Ovary (tissue), 9 donors: ENCODE measurements around the gene ABCG1. TPM values are rescaled to one million over a fixed set of nuclear protein-coding genes. Genes with fewer than 3 reads are reported as not detected.

ENCODE experiments used
- DNase-seq, 5 donors: peaks; one replicate each; pipeline ENCODE4 v3.0.0-alpha.2; 2019 to 2020
- H3K27ac ChIP-seq, 2 donors: fragments of 200-600 bp; one replicate each; pipeline versions ENCODE4 v1.5.1 to v1.8.0; 2019 to 2022
- H3K27me3 ChIP-seq: fragments of 200-600 bp; one replicate; pipeline ENCODE4 v1.8.0; 2022
- H3K36me3 ChIP-seq: fragments of 200-600 bp; sonication (generic); one replicate; pipeline ENCODE4 v1.5.1; 2019
- H3K4me1 ChIP-seq: one replicate; pipeline ENCODE4 v1.8.1; 2013; ENCODE audit warnings: mild to moderate bottlenecking, moderate library complexity; ENCODE audit not compliant: insufficient read depth
- H3K4me3 ChIP-seq: fragments of 200-600 bp; sonication (generic); one replicate; pipeline ENCODE4 v1.5.1; 2017
- H3K9me3 ChIP-seq, 2 donors: fragments of 200-600 bp in 1 of 2; sonication (generic) in 1 of 2; one replicate each; pipeline versions ENCODE4 v1.5.1 to v1.8.1; 2013 to 2019; ENCODE audit warnings: mild to moderate bottlenecking in 1 of 2, moderate library complexity in 1 of 2
- EP300 ChIP-seq: sonication (generic); formaldehyde crosslinking; IDR thresholded peaks from one replicate; pipeline ENCODE4 v1.6.1; 2017; ENCODE audit warnings: antibody characterized with exemption
- POLR2A ChIP-seq: fragments of 450-650 bp; IDR thresholded peaks from one replicate; pipeline ENCODE4 v1.6.1; 2017; ENCODE audit warnings: antibody characterized with exemption, mild to moderate bottlenecking, moderate library complexity
- WGBS, 3 donors: extraction: QIAGEN DNeasy Blood & Tissue Kit in 1 of 3; methylation state at CpG; one replicate each; pipeline versions ENCODE4 v1.1.5 to v1.1.7; 2013 to 2017; 5-methylcytosine and 5-hydroxymethylcytosine counted together
- intact Hi-C, 4 donors: fragments of 100-400 bp; cut with DNase I; formaldehyde crosslinking; loops; one replicate each; pipeline versions ENCODE4 v1.11.0 to v1.15.1; 2022 to 2023
- polyA plus RNA-seq, 2 donors: library from polyadenylated mRNA; stranded (reverse); fragments of 200-250 nt in 1 of 2; fragments of 350-450 nt in 1 of 2; fragmentation: Illumina TruSeq in 1 of 2; extraction: RNeasy Lipid Tissue Mini Kit (QIAGEN cat#74804) in 1 of 2; gene quantifications; one replicate each; pipeline ENCODE4 v1.2.3, GENCODE V29; 2013 to 2014
- total RNA-seq, 7 donors: library from RNA; depleted of rRNA in 2 of 7; stranded (reverse); fragments of >200 nt in 2 of 7; fragmentation: NEBNext Ultra II Directional in 3 of 7; extraction: Animal tissue kit (Norgen Biotek cat#: 25700) in 3 of 7; gene quantifications; one replicate each; pipeline versions ENCODE4 v1.1.0 to v1.2.4, GENCODE V29; 2016 to 2023
- TF ChIP-seq, protein P1 (sequence below), 3 donors: fragments of 450-650 bp in 2 of 3; fragments of 200-600 bp in 1 of 3; IDR thresholded peaks; one replicate each; pipeline versions ENCODE4 v1.5.1 to v1.8.0; 2016 to 2022; ENCODE audit warnings: antibody characterized with exemption in 3 of 3, mild to moderate bottlenecking in 1 of 3
- donor health status: DM: no; HTN: no; CAD: no; lungs with moderate emphysema.
- donor health status: DM: no; HTN: no; CAD: no.
- donor health status: Bipolar disorder and iron deficiency.
- donor health status: DM: yes; HTN: yes; CAD: no.
- donor health status: DM: no; HTN: no; CAD: no.
- donor health status: DM: yes; HTN: yes; CAD: no.

ABCG1 gene
- total and polyA plus RNA-seq, 9 donors, result 4.3 to 14.9 (median 5.8) TPM

DNA sequence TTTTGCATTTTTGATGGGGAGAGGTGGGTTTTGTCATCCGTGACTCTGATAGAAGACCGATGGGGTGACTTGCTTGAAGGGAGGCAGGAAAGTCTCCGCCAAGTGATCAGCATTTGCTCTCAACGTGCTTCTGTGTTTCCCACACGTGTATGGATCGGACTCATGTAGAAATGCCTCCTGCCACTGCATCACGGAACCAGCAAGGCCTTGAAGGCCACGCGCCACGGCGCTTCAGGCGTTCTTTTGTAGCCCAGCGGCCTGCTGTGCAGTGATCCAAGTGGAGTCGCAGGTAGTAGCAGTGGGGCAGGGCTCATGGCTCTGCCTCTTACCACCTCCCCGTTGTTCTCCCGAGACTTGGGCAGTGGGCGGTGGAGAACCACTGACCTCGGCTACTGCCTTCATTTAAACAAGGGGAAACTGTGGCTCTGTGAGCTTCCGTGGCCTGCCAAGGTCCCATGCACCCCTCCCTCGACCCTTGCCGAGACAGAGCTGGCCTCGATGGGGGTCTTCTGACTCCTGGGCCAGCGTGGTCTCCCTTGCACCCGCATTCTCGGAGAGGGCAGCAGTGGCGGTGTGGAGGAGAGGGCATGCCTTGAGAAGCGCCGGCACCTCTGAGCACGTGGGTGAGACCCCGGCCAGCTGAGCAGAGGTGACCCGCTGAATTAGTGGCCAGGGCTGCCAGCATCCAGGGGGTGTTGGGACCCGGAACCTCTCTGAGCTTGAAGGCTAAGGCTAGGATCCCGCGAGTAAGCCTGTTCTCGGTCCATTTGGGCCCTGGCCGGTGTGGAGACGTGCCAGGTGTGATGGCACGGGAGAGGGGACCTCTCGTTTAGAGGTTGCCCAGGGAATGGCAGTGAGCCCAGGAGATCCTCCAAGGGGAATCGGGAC, 46.1 kb upstream of the ABCG1 start:
- WGBS, 3 donors, result 88 to 91% (median 90%) methylated on average over 40 of the region's 40 CpGs
- Histone ChIP-seq H3K27me3 (no peaks in the 10 kb centered on the region), H3K36me3 (no peaks in the 10 kb centered on the region), H3K9me3 (no peaks in the 10 kb centered on the region), H3K27ac (no peak overlapping the region), H3K4me1 (peaks cover 4% of the 10 kb centered on the region), H3K4me3 (no peak overlapping the region)
- no peak for TF ChIP-seq EP300
- peak in 1 of 5 donors; percentile 27 for DNase-seq
- intact Hi-C loops, result no loop called here

DNA sequence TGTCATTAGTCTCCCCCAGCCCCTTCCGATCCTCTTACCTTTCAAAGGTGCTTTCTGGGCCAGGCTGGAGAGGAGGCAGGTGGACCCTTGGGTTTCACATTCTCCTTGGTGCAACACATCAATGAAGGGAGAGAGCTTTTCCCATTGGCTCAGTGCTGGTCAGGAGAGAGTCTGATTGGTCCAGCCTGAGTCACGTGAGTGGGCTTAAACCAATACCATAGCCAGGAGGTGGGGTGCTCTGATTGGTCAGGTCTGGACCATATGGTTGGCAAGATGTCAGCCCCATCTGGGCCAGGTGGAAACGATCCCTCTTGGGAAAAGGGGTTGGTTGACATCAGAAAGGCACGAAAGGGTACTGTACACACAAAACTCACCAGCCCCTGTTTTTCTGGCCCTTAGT, 44.8 kb upstream of the ABCG1 start:
- peaks cover 4% of the 10 kb centered on the region for H3K4me1 ChIP-seq
- 75 to 80% (median 76%) methylated on average over 4 of the region's 4 CpGs for WGBS, 3 donors
- no peaks in the 10 kb centered on the region for H3K36me3 ChIP-seq
- no peaks in the 10 kb centered on the region for H3K27me3 ChIP-seq
- intact Hi-C loops, result no loop called here
- no peaks in the 10 kb centered on the region for H3K9me3 ChIP-seq
- no peak overlapping the region for H3K27ac ChIP-seq
- no peak overlapping the region for H3K4me3 ChIP-seq
- TF ChIP-seq EP300 (no peak), POLR2A (no peak)
- TF ChIP-seq, protein P1, sequence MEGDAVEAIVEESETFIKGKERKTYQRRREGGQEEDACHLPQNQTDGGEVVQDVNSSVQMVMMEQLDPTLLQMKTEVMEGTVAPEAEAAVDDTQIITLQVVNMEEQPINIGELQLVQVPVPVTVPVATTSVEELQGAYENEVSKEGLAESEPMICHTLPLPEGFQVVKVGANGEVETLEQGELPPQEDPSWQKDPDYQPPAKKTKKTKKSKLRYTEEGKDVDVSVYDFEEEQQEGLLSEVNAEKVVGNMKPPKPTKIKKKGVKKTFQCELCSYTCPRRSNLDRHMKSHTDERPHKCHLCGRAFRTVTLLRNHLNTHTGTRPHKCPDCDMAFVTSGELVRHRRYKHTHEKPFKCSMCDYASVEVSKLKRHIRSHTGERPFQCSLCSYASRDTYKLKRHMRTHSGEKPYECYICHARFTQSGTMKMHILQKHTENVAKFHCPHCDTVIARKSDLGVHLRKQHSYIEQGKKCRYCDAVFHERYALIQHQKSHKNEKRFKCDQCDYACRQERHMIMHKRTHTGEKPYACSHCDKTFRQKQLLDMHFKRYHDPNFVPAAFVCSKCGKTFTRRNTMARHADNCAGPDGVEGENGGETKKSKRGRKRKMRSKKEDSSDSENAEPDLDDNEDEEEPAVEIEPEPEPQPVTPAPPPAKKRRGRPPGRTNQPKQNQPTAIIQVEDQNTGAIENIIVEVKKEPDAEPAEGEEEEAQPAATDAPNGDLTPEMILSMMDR (IDR thresholded peaks at IDR 0.05), result no peak
- peak in 1 of 5 donors; percentile 18 for DNase-seq

DNA sequence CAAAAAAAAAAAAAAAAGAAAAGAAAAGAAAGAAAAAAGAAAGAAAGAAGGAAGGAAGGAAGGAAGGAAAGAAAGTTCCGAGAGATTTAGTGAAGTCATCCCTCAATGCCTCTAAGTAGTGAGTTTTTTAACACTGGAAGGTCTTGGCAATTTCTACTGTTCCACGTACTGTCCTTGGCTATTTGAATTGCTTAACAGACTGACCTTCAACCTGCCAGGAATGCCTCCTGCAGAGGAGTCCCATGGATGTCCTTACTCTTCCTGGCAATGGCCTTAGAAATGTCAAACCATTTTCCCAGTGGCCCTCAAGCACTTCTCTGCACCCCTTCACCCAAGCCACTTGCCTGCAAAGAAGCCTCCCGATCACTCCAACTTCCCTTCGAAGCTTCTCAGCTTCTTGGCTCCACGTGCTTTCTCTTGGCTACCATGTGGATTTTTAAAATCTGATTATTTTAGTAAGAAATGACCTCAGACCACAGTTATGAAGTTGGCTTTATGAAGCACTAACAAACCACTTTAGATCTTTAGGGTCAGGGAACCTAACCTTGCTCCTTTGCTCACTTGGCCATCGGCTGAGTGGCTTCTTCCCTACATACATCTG, 43.7 kb upstream of the ABCG1 start:
- TF ChIP-seq, protein P1 (IDR thresholded peaks at IDR 0.05), result no peak
- TF ChIP-seq POLR2A (no peak), EP300 (no peak)
- 79 to 83% (median 83%) methylated on average over 6 of the region's 6 CpGs for whole genome bisulfite sequencing, 3 donors

DNA sequence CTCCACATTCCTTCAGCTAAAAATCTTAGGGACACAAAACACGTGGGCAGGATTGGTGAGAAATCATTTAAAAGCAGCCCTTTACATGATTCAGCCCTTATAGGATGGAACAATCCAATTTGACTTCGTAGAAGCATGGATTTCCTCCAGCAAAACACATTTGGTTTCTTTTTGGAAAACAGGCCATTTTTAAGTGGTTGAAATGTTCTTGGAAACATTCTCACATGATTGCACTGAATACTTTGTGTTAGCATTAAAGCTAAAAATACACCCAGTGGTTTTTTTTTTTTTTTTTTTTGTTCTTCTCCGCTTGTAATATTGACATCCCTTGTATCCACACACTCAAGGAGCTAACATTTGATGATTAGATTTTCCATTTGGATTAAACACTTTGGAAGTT, 42.1 kb upstream of the ABCG1 start:
- peak overlapping the region in 1 of 2 donors; percentile 35 for H3K27ac ChIP-seq
- WGBS, 3 donors, result 3 to 13% (median 13%) methylated on average over 3 of the region's 3 CpGs

More for the DNA sequence above, 43.7 kb upstream of the ABCG1 start:
- Histone ChIP-seq H3K27me3 (no peaks in the 10 kb centered on the region), H3K4me1 (peaks cover 4% of the 10 kb centered on the region), H3K36me3 (no peaks in the 10 kb centered on the region), H3K27ac (no peak overlapping the region), H3K4me3 (no peak overlapping the region), H3K9me3 (no peaks in the 10 kb centered on the region)
- no peak for DNase-seq
- intact Hi-C loops, result no loop called here

More for the DNA sequence above, 42.1 kb upstream of the ABCG1 start:
- intact Hi-C loops, result no loop called here
- H3K27me3 ChIP-seq, result no peaks in the 10 kb centered on the region
- TF ChIP-seq EP300 (no peak), POLR2A (no peak)
- TF ChIP-seq, protein P1 (IDR thresholded peaks at IDR 0.05), result no peak
- H3K4me3 ChIP-seq, result no peak overlapping the region
- H3K4me1 ChIP-seq, result peaks cover 4% of the 10 kb centered on the region
- no peaks in the 10 kb centered on the region for H3K9me3 ChIP-seq
- DNase-seq, result no peak
- H3K36me3 ChIP-seq, result no peaks in the 10 kb centered on the region
